ENCODE measurements around the gene SEBOX.
"Not testable (repeated sequence)": the region's sequence is repeated elsewhere in the genome, so short reads cannot be mapped to it uniquely, and the experiment has no call there.

Gene SEBOX

DNA sequence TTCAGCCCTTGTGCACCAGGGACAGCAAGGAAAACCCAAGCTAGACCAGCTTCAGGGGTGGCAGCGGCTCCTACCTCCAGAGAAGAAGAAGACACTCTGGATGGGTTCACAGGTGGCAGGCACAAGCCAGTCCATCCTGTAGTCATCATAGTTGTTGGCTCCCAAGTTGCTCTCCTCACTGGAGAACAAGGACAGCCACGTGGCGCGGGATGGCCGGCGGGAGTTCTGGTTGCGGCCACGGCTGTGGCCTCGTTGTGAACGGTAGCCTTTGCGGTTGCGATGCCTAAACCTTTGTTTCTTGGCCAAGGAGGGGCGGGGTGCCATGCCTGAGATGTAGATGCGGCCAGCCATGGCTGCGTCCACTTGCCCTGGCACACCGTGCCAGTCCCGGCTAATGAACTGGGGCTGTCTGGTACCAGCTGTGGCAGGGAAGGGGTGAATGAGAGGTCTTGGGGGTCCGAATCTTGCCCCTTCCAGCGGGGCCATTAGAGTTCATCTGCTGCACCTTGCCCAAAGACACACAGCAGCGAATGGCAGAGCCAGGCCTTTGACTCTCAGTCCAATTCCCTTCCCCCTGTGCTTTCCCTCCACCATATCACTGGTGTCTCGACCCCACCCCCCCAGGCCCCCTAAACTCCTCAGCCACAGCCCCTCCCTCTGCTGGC lies 2.8 kb upstream of the SEBOX start:
- DNase-seq = no peak

DNA sequence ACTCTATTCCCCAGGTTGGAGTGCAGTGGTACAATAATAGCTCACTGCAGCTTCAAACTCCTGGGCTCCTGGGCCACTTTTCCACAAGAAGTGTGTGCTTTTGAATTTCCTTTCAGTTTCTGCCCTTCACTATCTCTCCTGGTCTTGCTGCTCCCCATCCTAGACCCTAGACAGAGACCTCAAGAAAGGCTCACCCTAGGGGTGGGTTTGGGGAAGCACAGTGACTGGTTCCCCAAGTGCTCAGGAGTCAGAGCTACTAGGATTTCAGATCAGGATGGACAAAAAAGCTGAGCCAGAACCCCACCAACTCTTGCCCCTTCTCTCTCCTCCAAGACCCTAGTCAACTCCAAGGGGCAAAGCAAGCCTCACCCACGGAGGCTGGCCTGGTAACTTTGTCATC lies 1.6 kb upstream of the SEBOX start:
- no peak for DNase-seq

DNA sequence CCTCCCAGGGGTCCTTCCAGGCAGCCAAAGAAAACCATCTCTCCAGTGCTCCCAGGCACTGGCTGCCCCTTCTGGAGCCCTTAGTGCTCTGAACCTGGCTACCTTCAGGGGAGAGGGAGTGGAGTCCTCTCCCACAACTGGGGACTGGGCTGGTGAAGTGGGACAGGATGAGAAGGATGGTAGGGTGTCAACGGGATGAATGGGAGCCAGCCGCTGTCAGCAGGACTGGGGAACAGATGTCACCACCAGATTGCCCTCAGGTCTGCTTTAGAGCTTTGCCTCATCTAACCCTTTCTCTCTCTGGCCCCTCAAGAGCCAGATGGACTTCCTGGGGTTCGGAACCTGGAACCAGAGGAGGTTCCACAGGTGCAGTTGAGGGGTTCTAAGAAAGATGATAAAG lies 488 bp upstream of the SEBOX start:
- no peak for DNase-seq

DNA sequence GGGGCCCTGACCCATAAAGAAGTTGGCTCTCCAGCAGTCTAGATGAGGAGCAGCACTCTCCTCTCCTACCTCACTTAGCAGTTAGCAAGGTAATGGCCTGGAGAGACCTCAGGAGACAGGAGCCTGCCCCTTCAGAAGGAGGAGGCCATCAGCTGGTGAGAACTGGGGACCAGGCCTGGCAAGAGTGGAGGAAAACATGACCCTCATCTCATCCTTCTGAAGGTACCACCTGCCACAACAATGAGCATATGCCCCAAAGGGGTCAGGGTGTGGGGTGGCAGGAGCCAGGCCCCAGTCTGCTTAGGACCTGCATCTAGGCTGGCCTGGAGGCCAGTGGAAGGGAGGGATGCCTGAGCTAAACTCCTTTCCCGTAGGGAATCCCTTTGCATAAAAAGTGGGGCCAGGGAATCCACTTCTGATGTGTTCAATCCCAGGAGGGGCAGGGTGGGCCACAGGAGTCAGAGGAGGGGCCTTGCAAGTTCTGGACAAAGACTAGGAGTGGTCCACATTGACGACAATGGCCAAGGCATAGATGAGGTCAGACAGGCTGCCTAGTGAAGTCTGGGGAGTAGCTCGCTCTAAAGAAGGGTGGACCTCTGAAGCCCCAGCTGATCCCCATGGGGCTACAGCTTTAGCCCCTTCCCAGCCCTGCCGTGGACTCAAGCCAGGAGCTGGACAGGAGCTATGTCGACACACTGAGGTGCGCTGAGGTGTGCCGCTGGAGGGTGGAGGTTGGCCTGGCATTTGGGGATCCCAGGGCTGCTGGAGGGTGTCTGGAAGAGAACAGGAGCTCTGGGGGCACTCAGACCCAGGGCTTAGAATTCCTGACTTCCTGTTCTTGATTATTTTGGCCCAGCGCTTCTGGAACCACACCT lies 986 bp downstream of the SEBOX start:
- DNase-seq = no peak

DNA sequence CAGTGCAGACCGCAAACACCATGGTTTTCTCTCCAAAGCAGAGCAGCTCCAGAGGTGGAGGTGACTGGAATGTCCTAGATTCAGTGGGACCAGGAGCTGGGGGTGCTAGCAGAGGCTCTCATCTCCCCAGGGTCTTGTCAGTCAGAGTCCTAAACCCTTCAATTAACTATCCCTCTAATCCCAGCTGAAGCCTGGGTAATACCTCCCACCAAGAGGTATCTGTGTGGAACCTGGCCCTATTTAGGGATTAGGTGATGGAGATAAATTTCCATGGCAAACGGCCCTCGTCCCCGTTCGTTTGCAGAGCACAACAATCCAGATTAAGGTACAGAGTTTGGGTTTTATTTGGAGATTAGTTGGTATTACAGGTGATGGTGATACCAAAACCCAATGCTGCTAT lies 1.8 kb downstream of the SEBOX start:
- DNase-seq = no peak

DNA sequence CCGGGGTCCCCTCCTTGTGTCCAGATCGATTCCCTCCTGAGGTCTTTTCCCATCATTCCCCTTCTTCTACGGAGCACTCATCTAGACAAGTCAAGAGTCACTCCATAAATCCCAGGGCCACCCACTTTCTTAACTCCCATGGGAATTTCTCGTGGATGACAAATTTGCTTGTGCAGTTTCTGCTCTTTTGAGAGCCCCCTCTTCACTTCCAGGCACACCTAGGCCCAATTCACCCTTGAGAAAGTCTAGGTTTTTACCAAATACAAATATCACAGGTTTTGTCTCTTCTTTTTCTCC lies 7.2 kb downstream of the SEBOX start:
- DNase-seq = no peak

DNA sequence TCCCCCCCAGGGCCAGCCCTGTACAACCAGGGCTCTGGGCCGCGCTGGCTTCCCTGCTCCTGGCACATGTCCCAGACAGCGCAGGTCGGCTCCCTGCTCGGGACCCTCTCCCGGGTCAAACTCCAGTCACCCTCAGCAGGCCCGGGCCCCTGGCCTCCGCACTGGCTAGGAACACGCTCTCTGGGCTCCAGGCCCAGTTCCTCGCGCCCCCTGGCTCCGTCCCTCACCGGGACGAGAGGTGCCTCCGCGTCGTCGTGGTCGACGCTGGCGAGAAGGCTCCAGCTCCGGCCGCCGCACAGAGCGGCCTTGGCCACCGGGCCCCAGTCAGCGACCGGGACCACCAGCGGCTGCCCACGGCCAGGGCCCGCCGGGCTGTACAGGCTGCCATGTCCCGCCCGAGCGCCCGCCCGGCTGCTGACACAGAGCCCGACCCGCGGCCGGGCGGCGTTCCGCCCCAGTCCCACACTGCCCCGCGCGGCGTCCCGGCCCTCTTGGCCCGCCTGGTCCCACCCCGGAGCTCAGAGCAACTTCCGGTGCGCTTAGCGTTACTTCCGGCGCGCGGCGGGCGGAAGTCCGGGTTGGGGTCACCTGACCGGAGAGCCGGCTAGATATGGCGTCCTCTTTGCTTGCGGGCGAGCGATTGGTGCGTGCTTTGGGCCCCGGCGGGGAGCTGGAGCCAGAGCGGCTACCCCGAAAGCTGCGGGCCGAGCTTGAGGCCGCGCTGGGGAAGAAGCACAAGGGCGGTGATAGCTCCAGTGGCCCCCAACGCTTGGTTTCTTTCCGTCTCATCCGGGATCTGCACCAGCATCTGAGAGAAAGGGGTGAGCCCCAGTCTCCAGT lies 7.7 kb downstream of the SEBOX start, which contains the start of gene POLDIP2:
Gene POLDIP2 (minus strand): TSS at position 467 of the 840 bp plus-strand sequence. CDS start 79 bp downstream, at position 388.
- peak; percentile 96 for DNase-seq

DNA sequence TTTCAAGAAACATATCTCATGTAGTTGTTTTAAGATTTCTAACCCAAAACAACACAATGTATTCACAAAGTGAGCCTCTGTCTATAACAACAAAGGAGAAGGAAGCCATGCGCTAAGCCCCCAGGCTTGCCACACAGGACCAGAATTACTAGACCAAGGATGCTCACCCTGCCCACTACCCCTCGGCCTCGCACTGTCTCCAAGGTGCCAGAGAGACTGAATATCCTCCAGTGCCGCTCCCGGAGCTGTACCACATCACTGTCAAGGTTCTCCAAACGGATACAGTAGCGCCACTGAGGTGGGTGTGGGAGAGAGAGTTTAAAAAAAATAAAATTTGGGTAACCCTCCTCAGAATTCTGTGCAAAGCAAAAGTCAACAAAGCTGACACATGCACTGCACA lies 14.7 kb downstream of the SEBOX start:
- DNase-seq = no peak

DNA sequence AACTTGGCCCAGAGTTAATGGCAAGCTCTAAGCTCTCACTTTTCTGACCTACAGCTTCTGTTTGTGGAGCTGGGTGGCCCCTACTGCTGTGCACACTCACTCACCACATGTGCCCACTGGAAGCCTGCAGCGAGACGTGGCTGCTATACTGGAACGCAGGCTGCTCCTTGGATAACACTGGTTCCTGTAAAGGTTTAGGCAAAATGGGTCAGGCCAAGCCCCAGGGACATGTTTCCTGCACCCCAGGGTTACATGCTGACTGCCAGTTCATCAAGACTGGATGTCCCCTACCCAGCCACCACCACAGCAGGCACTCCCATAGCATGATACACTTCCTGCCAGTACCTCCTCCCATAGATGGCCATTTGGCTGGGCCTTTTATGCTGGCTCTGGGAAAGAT lies 16.0 kb downstream of the SEBOX start:
- DNase-seq = no peak

DNA sequence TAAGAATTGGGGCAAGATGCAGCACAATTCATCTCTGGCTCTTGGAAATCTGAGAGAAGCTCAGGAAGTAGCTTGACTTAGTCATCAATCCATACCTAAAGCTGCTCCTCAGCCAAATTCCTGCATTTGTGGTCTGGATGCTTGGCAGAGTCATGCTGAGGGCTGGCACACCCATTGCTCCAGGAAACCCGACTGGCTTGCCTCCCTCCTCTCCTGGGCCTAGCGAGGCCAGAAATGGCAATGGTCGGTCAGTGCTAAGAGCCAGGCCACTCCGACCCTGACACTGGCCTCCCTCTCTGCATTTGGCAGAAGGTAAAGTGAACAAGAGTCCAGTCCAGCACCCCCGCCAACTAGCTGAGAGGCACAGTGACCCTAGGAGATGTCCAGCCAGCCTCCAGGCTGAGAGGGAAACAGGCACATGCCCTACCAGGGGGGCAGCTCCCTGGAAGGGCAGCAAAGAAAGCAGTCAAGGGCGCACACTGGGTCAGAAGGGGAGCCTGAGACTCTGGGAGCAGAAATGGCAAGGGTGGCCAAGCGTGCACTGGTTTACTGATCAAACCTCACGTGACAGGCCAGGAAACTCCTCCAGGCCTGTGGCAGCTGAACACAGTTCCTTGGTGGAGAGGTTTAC lies 17.6 kb downstream of the SEBOX start:
- DNase-seq = no peak

DNA sequence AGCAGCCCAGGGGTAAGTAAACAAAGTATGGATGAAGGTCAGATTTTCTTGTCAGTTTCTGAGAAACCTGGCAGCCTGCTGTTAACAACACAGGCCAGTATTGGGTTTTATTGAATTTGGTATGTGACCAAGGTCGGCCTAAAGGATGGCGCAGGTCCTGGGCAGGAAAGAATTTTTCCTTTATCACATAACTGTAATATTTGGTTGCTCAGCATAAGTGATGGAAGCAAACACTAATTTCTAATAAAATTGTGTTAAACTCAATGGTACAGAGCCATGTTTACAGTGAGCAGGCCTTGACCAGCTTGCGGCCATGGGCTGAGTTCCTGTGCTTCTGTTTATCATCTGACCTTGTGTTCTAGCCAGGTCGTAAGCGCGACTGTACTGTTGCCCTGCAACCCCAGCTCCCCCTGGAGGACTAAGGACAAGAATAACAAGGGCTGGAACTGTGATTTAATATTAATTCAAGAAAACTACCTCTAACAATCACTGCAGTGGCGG lies 18.2 kb downstream of the SEBOX start:
- DNase-seq = no peak

DNA sequence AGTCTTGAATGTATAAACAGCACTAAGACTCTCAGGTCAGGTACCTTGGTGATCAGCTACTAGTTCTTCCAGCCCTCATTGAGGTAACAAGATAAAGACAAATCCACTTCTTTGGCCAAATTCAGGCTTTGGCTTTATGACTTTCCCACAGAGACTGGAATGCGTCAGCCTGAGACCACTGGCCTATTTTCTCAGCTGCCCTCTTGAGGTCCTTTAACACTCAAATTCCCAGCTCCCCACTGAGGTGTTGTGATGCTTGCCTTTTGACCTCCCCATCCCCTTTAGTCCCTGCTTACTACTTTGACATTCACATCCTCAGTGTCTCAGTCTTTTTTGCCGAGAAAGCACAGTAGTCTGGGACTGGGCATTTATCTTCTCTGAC lies 18.8 kb downstream of the SEBOX start:
- DNase-seq = no peak

DNA sequence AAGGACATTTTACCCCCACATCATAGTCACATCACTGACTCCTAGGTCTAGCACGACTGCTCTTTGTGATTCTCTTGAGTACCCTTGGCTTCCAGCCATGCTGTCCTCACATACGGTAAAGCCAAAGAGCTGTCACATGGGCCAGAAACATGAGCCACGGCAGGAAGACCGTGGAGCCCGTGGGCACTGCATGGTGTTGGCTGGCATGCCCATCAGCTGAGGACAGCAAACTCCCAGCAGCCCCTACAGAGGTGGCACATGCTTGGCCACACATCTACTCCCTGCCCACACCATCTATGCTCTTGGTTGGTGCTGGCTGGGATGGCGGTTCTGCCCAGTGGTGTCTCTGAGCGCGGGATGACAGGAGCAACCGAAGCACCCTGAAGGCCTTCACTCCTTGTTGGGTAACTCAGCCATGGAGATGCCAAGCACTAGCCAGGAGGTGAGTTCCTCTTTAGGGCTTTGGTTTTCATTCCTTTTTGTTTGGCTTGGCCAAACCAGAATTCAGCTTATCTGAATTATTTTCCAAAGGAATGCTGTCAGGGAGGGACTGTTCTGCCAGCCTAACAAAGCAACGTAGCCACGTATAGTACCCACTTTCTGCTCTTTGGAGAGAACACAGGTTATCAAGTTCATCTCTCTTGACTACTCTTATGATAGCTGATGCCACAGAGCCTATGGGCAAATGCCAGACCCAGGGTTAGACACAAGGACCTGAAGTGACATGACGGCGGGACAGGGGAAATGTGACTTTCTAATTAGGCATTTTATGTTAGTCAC lies 19.4 kb downstream of the SEBOX start:
- DNase-seq = no peak

DNA sequence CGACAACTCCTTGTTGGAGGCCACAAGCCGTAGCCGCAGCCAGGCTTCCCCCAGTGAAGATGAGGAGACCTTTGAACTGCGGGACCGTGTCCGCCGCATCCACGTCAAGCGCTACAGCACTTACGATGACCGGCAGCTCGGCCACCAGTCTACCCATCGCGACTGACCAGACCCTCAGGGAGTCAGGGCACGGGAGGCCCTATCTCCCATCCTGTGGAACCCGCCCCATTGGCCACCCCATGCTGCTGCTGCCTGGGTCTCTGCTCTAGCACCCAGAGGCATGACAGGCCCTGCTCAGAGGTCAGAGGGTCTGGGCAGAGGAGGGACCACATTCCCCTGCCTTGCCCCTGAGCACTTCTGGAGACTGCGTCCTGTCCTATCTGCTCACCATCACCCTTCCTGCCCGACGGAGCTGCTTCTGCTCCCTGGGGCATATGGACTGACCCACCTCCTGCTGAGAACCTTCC lies 20.5 kb downstream of the SEBOX start:
- DNase-seq = no peak

DNA sequence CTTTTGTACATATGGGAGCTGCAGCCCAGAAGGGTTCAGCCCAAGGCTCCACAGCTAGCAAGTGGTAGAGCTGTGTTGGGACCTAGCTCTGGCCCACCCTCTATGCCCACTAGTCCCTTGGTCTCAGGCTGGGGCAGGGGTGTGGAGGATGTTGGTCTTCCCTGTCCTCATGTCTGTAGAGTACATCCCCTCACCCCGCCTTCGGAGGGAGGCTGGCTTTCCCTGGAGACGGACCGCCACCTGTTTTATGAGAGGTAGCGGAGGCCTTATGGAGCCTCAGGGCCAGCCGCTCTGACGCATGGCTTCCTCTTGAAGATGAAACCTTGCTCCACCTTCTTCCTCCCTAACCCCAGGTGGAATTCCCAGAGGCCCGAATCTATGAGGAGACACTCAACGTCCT lies 21.0 kb downstream of the SEBOX start:
- DNase-seq = no peak

DNA sequence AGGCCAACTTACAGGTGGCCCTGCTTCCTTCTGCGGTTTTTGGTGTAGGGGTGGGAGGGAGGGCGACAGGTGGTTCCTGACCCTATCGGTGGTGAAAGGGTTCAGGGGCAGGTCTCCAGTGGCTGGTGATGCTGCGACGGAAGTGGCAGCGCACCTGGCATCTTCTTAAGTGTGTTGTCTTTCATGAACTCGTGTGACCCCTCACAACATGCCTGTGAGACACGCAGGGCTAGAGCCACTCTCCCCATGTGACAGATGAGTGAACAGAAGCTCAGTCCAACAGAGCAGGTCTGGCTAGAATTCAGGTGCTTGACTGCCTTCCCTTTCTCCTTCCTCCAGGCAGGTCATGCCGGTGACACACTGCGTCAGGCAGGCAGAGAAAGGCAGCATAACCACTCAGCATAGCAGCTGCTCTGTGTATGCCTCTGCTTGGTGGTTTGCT lies 21.5 kb downstream of the SEBOX start:
- no peak for DNase-seq

DNA sequence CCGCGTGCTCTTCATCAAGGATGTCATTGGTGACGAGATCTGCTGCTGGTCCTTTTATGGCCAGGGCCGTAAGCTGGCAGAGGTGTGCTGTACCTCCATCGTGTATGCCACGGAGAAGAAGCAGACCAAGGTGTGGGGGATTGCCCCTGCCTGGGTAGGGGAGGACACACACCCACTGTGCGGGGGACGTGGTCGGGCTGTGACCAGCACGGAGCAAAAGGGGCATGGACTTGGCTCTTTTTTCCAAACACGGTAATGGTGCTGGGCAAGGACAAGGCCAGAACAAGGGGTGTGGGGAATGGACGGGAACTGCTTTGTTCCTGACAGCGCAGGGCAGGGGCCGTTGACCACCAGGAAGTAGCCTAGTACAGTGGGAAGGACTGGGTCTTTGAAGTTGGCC lies 22.7 kb downstream of the SEBOX start:
- no peak for DNase-seq

DNA sequence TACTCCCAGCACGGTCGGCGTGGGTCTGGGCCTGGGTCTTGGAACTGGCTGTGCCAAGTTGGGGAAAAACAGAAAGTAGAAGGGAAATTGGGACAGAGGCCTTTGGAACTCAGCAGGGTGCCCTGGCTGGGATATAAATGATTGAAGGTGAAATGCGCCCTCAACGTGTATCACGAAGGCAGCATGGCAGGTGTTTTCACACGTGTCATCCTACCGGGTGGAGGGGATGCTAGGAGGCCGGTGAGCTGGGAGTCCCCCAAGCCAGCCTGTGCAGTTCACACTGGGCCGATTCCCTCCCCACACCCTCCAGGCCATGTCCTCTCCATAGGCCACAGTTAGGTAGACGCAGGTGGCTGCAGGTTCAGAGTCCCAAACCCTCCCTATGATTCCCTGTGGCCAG lies 23.5 kb downstream of the SEBOX start:
- DNase-seq = no peak

DNA sequence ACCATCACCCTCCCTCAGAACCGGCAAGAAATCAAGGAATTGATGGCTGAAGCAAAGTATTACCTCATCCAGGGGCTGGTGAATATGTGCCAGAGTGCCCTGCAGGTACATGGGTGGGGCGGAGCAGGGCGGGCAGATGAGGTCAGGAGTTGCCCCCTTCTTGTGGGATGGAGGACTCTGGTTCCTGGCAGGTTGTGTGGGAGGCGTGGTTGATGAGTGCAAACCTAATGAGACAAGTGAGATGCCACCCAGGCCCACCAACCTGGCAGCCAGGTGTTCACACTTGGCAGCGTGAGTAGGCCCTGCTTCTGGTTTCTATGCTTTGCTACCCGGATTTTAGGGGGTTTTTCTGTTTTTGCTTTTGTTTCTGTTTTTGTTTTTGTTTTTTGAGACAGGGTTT lies 24.6 kb downstream of the SEBOX start:
- DNase-seq = no peak

DNA sequence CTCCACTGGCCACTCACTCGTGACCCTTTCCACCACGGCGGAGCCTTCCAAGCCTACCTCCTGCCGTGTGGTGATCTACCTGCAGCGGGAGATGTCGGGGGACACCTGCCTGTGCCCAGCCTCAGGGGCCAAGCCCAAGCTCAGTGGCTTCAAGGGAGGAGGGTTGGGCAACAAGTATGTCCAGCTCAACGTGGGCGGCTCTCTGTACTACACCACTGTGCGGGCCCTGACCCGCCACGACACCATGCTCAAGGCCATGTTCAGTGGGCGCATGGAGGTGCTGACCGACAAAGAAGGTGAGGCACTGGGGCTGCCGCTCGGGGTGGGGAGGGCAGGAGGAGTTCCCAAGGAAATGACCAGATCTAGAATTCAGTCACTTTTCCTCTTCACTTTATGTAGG lies 25.6 kb downstream of the SEBOX start:
- DNase-seq = no peak

DNA sequence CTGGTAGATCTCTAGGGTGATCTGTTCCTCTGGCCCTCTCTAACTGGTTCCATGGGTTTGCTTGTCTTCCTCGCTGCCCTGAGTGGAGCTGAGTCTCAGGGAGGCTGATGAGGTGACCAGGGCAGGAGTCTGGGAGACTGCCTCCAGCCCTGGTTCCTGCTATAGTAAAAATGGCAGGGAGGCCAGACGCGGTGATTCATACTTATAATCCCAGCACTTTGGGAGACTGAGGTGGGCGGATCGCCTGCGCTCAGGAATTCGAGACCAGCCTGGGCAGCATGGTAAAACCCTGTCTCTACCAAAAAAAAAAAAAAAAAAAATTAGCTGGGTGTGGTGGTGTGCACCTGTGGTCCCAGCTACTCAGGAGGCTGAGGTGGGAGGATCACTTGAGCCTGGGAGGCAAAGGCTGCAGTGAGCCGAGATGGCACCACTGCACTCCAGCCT lies 26.2 kb downstream of the SEBOX start:
- not testable (repeated sequence) for DNase-seq
